HL-60/S4 treated with phorbol 12-myristate 13-acetate at 8.2 ng/mL for 4 days and 3 days (cell line): ENCODE measurements around the gene CTIF.

ENCODE experiments used
- in situ Hi-C: fragments of 300-500 bp; cut with MboI; formaldehyde crosslinking; loops from 2 replicates; pipeline ENCODE4 v1.15.0; 2022; ENCODE audit warnings: low sequenced_read_pairs

The CTIF gene

DNA sequence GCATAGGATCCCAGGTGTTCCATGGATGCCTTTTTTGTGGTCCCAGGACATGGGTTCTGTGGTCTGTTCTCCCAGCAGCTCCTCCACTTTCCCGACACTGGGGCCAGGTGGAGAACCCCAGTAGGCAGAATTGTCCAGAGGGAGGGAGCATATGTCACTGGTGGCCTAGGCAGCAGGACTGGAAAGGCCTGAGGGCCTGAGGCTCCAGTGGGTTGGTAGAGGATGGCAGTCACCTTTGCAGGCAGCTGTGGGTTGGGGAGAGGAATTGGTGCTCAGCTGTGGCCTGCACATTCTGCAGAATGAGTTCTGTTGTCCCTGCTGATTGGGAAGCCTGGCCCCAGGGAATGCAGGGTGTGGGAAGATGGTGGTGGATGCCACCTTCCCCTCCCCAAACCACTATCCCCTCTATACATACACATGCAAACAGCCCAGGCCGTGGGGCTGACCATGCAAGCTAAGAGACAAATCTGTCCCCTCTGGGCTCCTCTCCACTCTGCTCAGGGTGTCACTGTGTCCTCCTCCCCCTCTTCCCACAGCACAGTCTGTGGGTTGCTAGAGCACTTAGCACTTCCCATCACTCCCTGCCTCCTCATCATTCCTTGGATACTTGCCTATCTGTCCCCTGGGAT is 11.4 kb downstream of the CTIF start:
- in situ Hi-C loops, result no loop called here

DNA sequence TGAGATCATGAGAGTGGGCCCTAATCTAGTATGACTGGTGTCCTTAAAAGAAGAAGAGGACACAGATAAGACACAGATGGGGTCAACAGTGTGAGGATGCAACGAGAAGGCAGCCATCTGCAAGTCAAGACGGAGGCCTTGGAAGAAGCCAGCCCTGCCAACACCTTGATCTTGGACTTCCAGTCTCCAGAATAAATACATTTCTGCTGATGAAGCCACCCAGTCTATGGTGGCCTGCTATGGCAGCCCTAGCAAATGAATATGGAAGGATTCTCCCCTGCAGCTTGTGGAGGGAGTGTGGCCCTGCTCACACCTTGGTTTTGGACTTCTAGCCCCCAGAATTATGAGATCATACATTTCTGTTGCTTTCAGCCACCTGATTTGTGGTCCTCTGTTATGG is 12.3 kb downstream of the CTIF start:
- in situ Hi-C loops, result no loop called here

DNA sequence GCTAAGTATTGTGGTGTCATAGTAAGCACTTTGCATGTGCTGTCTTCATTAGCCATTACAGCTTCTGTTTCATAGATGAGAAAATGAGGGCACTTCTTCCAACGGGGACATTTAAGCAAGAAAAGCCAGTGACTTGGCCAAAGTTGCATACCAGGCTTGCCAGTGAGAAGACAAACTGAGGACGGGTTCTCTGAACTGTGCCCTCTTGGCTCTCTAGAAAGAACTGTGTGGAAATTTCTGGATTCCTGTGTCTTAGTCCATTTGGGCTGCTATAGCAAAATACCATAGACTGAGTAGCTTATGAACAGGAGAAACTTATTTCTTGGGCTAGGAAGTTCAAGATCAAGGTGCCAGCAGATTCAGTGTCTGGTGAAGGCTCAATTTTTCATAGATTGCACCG is 13.3 kb downstream of the CTIF start:
- in situ Hi-C loops, result no loop called here

DNA sequence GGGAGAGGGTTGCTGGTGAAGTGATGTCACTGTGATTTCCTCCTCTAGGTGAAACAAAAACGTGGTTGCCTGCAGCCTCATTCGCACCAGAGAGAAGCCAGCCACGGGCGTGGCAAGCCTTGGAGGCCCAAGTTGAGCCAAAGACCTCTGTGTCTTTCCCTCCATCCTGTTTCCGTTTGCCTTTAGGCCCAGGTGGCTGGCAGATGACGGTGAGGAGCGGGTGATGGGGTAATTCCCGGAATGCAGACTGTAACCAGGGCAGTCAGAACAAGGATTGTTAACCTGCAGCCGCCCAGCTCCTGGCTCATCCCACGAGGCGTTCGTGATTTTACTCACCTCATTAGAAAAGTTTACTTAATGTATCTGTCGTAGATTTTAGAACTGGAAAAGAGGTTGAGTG is 14.4 kb downstream of the CTIF start:
- in situ Hi-C loops, result no loop called here

DNA sequence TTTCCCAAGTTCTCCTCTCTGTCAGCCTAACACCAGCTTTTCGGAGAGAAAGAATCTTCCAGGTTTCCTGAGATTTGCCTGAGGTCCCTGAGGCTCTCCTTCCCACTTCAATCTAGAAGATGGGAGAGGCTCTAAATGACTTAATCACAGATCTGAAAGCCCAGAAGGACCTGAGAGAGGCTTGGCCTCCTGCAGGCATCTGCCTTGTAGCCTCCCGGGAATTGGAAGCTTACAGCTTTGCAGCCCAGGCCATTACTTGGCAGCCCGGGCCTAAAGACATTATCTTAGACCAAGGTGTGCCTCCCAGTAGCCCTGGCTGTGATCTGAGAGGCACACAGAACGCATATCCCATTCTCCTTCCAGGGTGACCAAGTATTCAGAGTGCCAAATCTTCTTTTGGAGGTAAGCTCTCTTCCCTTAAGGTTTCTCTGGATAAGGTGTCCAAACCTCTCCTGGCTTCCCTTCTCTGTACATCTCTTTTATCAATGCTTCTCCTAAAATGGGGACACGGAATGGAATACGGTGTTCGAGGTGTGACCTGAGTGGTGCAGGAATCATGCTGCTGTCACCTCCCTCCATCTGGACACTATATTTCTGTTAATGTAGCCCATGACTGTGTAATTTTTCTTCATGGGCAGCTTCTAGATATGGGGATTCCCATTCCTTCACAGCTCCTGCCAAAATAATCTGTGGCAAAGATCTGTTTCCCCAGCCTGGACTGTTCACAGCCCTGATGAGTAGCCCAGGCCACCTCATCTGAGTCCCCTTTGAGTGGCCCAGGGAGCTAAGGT is 16.0 kb downstream of the CTIF start:
- in situ Hi-C loops, result no loop called here

DNA sequence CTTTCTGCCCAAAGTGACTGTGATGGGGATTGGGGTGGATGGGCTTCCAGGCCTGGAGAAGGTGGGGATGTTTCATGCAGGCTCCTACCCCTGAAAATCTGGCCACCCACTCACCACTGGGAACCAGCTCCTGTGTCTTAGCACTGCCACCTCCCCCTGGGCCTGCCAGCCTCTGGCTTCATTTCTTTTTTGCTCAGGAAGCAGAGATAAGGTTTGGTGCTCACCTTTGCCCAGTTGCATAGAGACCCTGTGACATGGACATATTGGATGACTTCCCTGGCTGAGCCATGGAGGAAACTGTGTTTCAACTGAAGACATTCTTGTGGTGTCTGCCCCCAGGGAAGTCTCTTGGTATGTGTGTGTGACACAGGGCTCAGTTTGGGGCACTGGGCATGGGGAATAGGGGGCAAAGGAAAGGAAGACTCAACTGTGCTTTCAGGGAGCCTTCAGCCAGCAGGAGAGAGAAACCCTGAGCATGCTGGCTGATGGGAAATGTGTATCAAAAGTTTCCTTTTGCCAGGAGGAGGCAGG is 16.7 kb downstream of the CTIF start:
- in situ Hi-C loops, result no loop called here

DNA sequence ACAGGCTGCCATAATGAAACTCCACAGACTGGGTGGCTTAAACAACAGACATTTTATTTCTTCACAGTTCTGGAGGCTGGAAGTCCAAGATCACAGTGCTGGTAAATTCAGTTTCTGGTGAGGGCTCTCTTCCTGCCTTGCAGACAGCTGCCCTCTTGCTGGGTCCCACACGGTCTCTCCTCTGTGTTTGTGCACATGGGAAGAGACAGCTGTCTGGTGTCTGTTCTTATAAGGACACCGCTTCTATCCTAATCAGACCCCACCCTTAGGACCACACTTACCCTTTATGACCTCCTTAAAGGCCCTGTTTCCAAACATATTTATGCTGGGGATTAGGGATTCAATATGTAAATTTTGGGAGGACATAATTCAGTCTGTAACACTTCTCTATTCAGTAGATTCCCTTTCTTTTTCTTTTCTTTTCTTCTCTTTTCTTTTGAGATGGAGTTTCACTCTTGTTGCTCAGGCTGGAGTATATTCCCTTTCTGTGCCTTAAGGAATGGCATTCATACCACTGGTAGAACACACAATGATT is 18.9 kb downstream of the CTIF start:
- in situ Hi-C loops, result no loop called here

DNA sequence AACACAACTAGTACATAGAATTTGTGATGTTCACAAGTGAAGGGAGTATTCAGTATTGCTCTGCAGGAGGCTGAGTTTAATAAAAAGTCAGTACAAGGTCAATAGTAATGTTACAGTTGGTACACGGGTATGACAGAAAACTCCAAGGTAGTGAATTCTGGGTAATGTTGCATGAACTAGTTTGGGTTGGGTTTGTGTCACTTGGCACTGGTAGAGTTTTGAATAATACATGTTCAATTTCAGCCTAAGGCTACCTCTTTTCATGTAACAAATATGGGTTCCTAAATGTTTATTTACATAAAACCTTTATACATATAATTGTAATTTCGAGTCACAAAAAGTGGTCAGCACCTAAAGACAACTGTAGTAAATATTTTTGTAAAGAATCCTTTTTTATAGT is 19.4 kb downstream of the CTIF start:
- in situ Hi-C loops, result no loop called here

DNA sequence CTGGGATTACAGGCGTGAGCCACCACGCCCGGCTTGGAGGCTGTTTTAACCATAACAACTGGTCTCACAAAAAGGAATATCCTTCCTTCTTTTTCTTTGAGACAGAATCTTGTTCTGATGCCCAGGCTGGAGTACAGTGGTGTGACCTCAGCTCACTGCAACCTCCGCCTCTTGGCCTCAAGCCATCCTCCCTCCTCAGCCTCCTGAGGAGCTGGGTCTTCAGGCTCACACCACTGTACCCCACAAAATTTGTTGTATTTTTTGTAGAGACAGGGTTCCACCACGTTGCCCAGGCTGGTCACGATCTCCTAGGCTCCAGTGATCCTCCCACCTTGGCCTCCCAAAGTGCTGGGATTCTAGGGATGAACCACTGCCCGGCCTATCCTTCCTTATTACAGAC is 21.7 kb downstream of the CTIF start:
- in situ Hi-C loops, result no loop called here

DNA sequence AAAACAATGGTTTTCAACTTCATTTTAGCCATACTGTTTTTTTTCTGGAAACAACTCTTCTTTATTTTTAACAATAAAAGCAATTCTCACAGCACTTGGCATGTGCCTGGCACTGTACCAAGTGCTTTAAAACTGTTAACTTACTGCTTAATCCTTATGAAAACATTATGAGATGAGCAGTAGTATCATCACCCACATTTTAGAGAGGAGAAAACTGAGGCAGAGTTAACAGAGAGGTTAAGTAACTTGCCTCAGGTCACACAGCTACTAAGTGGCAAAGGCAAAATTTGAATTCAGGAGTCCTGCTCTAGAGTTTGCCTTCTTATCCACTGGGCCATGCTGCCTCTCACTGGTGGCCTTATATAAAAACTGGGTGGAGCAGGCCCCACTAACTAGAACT is 23.2 kb downstream of the CTIF start:
- in situ Hi-C loops, result no loop called here

DNA sequence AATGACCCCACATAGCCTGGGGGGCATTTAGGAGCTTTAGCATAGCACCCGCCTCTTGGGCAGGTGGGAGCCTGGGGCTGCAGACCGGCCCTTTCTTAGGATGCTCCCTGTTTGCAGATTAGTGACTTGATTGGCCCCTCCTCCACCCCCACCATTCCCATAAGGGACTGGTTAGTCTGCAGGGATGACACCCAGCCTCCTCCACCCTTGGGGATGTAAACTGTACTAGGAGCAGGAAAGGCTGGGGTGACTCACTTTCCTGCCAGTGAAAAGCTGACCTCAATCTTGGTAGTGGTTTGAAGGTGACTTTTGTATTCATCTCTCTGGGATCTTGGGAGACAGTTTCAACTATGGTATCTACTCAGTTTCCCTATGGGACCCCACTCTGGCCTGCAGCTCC is 24.2 kb downstream of the CTIF start:
- in situ Hi-C loops, result no loop called here

DNA sequence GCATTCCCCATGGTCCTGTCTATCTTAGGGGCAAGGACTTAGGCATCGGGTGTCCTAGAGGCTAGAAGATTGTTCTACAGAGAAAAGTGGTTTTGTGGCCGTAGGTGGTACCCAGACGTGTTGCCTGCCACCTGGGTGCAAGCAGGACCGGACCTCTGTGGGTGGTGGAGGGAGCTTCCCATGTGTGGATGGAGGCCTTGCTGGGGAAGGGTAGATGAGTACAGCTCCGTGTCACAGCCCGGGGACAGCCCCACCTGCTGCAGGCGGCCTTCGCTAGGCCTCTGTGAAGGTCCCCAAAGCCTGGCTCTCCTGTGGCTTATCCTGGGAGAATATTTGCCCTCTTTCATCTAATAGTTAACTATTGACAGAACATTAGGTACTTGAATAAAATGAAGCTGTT is 25.3 kb downstream of the CTIF start:
- in situ Hi-C loops, result no loop called here

DNA sequence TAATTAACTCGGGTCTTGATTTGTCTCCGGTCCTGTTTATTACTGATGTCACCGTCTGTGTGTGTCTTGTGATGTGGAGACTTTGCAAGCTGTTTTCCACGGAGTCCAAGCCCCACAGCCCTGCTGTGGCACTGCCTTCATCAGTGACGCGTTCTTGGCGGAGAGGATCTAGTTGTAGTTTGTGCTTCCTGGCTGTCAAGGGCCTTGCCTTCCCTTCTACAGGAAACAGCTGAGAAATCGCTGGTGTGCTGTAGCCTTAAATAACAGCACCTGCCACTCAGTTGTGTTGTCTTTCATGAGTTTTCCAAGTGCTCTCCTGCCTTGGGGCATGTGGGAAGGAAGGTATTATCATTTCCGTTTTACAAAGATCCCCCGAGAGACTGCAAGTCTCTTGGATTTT is 26.3 kb downstream of the CTIF start:
- in situ Hi-C loops, result no loop called here

DNA sequence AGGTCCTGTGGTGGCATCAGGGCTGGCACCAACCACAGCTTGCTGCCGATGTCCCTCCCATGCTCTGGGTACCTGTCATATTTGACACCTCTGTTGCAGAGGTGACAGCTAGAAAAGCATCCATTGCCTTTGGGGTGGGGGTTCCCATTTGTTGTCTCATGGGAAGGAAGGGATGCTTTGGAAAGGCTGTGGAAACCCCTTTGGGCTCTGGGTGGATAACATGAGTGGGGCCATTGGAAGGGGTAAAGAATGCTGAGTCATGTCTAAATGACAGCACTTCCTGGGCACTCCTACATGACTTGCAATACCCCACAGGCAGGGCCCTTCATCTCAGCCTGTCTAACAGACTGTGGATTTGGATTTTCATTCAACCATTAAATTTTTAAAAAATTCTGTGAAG is 27.8 kb downstream of the CTIF start:
- in situ Hi-C loops, result no loop called here

DNA sequence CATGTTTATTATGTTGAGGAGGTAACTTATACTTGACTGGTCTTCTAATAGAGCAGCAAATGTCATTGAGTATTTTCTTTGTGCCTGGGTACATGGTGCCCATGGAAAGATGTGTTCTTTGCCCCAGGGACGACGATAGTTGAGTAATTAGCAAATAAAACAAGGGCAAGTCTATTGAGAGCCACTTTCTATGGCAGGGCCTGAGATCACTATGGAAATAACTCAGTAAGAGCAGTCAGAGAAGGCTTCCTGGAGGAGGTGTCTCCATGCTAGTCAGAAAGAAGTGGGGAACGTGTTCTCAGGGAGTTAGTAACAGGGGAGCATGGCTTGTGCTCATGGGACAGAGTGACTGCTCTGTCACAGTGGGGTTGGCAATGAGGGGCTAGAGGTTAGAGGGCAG is 28.6 kb downstream of the CTIF start:
- in situ Hi-C loops, result no loop called here

DNA sequence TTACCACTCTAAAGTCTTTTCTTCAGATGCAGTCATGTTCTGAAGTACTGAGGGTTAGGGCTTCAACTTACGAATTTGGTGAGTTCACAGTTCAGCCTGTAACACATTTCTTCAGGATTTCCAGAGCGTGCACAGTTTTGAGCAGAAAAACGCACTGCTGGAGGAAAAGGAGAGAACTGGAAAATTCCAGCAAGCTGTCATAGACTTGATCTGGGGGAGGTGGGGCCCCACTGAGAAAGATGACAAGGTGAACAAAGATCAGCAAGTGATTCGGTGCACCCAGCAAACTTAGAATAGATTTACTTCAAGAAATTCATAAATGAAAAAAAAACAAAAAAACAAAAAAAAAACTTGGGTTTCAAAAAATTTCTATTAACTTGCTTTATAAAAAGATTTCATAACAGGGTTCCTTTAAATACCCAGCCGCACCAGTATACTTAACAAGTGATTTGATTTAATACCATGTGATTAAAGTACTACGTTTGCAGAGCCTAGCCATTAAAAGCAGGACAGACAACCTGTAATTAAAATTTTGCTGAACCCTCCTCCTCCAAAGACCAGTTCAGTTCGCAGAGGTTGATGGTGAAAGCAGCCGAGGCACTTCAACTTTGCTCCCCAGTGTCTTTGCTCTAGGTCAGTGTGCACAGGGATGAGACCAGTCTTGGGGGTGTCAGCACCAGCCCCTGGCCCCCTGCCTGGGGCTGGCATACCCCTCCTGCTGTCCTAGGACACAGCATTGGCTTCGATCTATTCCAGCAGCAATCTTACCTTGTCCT is 30.5 kb downstream of the CTIF start:
- in situ Hi-C loops, result no loop called here

DNA sequence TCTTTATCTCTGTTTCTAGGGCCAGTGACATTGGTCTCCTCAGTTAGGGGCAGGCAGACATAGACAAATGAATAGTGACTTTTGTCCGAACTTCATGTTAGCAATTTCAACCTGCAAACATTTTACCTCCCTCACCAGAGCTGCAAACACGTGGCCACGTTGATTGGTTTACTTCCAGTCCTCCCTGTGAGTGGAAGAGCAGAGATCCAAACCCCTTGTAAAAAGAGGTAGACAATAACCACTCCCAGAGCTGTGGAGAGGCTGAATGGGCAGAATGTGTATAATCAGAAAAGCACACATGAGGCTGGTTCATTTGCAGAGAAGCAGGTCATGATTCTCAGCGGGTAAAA is 31.1 kb downstream of the CTIF start:
- in situ Hi-C loops, result no loop called here

DNA sequence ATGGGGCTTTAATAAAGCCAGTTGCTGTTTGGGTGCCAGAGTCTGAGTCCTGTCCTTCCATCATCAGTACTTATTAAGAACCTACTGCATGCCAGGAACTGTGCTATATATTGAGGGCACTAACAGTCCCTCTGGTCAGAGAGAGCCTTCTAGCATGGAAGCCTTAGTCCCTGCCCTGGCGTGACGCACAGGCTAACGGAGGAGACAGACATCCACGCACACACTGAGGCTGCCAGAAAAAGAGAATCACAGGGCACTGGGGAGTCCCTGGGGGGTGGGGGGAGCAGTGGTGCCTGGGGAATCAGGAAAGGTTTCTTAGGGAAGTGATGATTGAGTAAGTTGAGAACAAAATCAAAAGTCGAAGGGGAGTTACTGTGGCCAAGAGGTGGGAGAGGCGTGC is 31.5 kb downstream of the CTIF start:
- in situ Hi-C loops, result no loop called here

DNA sequence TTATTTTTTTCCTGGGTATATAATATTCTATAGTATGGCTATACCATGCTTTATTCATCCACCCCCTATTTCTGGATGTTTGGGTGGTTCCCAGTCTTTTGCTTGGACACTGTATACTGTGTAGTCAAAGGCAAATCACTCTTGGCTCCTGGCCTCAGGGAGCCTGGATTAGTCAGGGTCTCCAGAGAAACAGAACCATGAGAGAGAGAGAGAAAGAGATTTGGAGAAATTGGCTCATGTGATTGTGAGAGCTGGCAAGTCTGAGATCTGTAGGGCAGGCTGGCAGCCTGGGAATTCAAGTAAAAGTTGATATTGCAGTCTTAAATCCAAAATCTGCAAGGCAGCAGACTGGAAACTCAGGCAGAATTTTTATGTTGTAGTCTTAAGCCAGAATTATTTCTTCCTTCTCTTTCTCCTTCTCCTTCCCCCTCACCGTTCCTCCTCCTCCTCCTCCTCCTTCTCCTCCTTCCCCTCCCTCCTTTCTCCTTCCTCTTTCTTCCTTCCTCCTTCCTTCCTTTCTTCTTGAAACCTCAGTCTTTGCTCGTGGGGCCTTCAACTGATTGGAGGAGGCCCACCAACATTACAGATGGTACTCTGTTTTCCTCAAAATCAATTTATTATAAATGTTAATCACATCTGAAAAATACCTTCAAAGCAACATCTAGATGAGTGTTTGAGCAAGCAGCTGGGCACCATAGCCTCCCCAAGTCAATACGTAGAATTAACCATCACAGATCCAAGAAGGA is 33.0 kb downstream of the CTIF start:
- in situ Hi-C loops, result no loop called here

DNA sequence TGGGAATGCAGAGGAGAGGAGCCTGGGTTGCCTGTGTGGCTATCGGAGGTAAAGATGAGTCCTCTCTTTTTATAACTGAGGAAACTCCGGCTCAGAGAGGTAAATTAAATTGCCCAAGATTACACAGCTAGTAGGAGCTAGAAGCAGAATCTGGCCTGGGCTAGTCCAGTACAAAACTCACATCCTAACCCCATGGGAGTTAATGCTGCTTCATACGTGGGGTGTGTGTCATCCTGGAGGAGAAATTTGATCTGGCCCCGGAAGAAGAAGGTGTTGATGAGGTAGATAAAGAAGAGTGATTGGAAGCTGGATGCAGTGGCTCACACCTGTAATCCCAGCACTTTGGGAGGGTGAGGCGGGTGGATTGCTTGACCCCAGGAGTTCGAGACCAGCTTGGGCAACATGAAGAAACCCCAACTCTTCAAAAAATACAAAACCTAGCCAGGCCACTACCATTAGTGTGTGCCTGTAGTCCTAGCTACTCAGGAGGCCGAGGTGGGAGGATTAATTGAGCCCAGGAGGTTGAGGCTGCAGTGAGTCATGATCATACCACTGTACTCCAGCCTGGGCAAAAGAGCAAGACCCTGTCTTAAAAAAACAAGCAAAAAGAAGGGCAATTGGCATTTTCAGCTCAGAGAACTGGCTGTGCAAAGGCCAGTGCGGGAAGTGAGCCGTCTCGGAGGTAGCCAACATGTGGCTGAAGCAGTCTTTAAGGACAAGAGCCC is 33.7 kb downstream of the CTIF start:
- in situ Hi-C loops, result no loop called here
